Activated naive CD8-positive, alpha-beta T cell (primary cell): ENCODE results near the gene DCUN1D4.
"Not testable (repeated sequence)": the region's sequence is repeated elsewhere in the genome, so short reads cannot be mapped to it uniquely, and the experiment has no call there.

Experiments
- H3K27ac Mint-ChIP-seq: one replicate; pipeline ENCODE4 v1.8.0; 2021; ENCODE audit warnings: mixed read lengths
- H3K27me3 Mint-ChIP-seq: one replicate; pipeline ENCODE4 v1.8.0; 2021; ENCODE audit warnings: mixed read lengths
- H3K36me3 Mint-ChIP-seq: one replicate; pipeline ENCODE4 v1.8.0; 2021; ENCODE audit warnings: mixed read lengths
- H3K4me1 Mint-ChIP-seq: one replicate; pipeline ENCODE4 v1.8.0; 2021; ENCODE audit warnings: low read depth, mixed read lengths
- H3K4me3 Mint-ChIP-seq: one replicate; pipeline ENCODE4 v1.8.0; 2021; ENCODE audit warnings: mild to moderate bottlenecking, mixed read lengths
- H3K9me3 Mint-ChIP-seq: one replicate; pipeline ENCODE4 v1.8.0; 2021; ENCODE audit warnings: low read depth, mixed read lengths

The DCUN1D4 gene

DNA sequence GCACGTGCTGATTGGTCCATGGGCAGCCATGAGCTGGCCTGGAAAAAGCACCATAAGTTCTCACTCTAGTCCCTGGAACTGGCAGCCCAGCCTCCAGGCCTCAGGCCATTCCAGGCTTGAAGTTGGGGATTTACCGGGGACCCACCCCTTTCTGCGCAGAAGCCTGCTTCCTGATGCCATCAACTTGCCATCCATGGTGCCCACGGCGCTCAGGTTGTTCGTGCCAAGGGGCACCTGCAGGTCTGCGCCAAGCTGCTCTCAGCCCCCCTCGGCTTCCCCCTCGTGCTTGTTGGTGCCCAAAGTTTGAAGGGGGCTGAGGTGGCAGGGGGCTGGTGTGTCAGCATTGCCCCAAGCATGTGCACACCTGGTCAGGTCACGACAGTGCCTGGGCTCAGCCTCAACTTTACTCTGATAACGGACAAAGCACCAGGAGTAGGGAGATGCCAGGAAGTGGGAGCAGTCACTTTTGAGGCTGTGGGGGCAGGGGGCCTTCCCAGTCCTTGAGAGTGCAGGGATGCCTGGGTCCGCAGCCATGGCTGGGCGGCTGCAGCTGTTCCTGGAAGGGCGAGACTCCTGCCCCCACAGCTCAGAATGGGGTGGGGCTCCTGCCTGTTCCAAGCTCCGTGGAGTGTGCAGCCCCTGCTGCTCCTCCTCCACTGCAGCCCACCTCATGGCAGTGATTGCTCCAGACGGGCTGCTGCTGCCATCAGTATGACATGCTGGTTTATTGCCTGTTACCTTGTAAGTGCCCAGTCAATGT, 24.9 kb downstream of the DCUN1D4 start:
- no peaks in the 10 kb centered on the region for H3K9me3 Mint-ChIP-seq
- H3K27ac Mint-ChIP-seq = no peak overlapping the region
- peaks cover 19% of the 10 kb centered on the region for H3K36me3 Mint-ChIP-seq
- no peak overlapping the region for H3K4me3 Mint-ChIP-seq
- no peaks in the 10 kb centered on the region for H3K27me3 Mint-ChIP-seq
- no peaks in the 10 kb centered on the region for H3K4me1 Mint-ChIP-seq

DNA sequence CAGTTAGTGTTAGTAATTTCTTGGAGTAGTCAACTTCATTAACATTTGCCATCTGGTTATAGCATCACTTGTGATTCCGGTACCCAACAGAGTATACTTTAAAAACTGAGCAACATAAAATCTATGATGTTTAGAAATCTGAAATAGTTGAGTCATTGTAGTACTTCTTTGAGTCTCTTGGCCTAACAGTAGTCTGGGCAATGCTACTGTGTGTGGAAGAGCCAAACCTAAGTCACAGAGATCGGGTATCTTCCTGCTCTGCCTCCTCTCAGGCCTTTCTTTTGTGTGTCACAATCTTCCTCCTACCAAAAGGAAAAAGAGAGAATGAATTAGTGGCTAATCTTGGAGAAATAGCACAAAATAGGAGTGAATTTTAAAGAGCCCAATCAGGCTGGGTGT, 25.5 kb downstream of the DCUN1D4 start:
- H3K27me3 Mint-ChIP-seq = no peaks in the 10 kb centered on the region
- no peaks in the 10 kb centered on the region for H3K4me1 Mint-ChIP-seq
- no peaks in the 10 kb centered on the region for H3K9me3 Mint-ChIP-seq
- H3K4me3 Mint-ChIP-seq = no peak overlapping the region
- peaks cover 22% of the 10 kb centered on the region for H3K36me3 Mint-ChIP-seq
- H3K27ac Mint-ChIP-seq = no peak overlapping the region

DNA sequence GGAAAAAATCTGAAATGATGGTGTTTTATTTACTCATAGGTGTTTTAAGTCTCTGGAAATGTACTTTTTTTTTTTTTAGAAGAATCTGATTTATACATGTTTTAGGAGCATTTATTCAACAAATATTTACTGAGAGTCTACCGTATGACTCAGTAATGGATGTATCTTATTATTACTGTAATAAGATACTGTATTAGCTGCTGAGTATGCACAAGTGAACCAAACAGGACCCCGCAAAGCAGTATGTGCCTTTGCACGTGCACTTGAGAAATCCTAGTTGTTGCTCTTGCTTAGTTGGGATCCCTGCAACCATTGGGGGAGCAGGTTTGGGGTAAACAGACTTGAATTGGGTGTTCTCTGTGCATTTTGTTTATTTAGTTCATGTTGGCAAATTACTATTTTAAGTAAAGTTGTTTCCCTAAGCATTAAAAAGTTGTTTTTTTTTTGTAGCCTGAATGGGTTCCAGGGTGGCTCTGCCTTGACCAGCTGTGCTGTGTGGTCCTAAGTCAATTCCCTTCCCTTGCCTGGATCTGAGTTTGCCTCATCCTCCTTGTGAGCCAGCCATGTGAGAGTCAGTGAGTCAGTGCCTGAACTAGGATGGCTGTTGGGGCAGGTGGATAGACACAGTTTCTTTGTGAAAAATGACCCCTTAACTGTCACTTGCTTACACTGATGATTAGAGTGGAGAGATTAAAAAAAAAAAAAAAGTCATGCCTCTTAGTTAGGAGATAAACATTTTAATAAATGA, 27.7 kb downstream of the DCUN1D4 start:
- H3K9me3 Mint-ChIP-seq = no peaks in the 10 kb centered on the region
- no peak overlapping the region for H3K27ac Mint-ChIP-seq
- no peak overlapping the region for H3K4me3 Mint-ChIP-seq
- peaks cover 32% of the 10 kb centered on the region for H3K36me3 Mint-ChIP-seq
- no peaks in the 10 kb centered on the region for H3K27me3 Mint-ChIP-seq
- H3K4me1 Mint-ChIP-seq = no peaks in the 10 kb centered on the region

DNA sequence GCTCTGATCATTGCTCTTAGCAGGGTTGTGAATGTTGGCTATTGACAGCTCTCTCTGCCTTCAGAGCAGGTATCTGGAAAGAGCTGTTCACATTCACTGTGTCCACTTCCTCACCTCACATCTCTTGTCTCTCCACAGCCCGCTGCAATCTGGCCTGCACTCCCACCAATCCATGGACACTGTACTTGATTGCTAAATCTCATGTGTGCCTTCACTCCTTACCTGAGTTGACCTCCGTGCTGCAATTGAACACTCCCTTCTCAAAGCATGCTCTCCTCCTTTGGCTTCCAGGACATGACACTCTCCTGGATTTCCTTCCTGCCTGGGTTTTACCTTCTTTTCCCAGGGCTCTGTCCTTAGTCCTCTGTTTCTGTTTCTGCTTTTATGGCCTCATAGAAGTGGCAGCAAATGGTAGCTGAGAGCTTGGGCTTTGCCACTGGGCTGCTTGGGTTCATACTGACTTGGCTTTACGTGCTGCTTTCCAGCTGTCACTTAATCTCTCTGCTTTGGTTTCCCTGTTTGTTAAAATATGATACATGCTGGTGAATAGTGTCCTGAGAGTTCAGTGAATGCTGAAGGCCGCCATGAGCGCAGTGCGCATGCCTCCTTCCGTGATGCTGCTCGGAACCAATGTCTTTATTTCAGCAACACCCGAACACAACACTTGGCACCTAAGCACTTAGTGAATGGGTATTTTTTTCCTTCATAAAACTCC, 29.5 kb downstream of the DCUN1D4 start:
- no peaks in the 10 kb centered on the region for H3K9me3 Mint-ChIP-seq
- H3K27me3 Mint-ChIP-seq = no peaks in the 10 kb centered on the region
- no peak overlapping the region for H3K4me3 Mint-ChIP-seq
- peaks cover 35% of the 10 kb centered on the region for H3K36me3 Mint-ChIP-seq
- no peak overlapping the region for H3K27ac Mint-ChIP-seq
- no peaks in the 10 kb centered on the region for H3K4me1 Mint-ChIP-seq

DNA sequence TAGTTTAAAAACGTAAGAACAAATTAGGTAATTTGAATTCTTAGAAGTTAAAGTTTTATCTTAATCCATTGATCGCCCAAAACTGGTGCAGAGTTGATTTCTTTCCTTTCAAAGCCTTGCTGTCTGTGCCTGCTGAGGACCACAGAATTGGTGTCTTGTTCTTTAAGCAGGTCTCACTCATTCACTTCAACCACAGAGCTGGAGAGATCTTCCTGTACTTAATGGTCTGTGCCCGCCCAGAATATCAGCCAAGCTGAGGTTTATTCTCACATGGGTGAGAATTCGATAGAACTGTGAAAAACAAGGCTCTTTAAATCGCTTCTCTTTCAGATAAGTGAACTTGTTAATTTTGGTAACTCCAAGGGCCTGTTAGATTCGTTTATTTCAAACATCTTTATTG, 31.6 kb downstream of the DCUN1D4 start:
- no peaks in the 10 kb centered on the region for H3K9me3 Mint-ChIP-seq
- H3K4me1 Mint-ChIP-seq = no peaks in the 10 kb centered on the region
- H3K4me3 Mint-ChIP-seq = no peak overlapping the region
- no peak overlapping the region for H3K27ac Mint-ChIP-seq
- no peaks in the 10 kb centered on the region for H3K27me3 Mint-ChIP-seq
- H3K36me3 Mint-ChIP-seq = peaks cover 35% of the 10 kb centered on the region

DNA sequence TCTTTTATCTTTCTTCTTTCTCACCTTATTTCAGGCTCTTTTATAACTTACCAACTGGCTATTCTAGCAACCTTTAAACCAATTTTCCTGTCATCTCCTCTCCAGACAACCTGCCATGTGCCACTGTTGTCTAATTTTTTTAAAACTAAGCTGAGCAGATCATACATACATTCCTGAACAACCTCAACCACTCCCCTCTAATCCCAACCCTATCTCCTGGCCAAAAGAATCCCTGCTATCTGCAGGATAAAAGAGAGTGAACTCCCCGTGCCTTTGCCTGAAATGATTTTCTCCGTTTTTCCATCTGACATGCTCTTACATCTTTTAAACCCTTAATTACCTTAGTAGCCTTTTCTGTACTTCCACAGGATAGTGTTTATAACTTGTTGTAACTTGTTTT, 35.5 kb downstream of the DCUN1D4 start:
- Mint-ChIP-seq H3K9me3 (no peaks in the 10 kb centered on the region), H3K4me3 (no peak overlapping the region), H3K27ac (no peak overlapping the region), H3K4me1 (no peaks in the 10 kb centered on the region), H3K27me3 (no peaks in the 10 kb centered on the region), H3K36me3 (peaks cover 22% of the 10 kb centered on the region)

DNA sequence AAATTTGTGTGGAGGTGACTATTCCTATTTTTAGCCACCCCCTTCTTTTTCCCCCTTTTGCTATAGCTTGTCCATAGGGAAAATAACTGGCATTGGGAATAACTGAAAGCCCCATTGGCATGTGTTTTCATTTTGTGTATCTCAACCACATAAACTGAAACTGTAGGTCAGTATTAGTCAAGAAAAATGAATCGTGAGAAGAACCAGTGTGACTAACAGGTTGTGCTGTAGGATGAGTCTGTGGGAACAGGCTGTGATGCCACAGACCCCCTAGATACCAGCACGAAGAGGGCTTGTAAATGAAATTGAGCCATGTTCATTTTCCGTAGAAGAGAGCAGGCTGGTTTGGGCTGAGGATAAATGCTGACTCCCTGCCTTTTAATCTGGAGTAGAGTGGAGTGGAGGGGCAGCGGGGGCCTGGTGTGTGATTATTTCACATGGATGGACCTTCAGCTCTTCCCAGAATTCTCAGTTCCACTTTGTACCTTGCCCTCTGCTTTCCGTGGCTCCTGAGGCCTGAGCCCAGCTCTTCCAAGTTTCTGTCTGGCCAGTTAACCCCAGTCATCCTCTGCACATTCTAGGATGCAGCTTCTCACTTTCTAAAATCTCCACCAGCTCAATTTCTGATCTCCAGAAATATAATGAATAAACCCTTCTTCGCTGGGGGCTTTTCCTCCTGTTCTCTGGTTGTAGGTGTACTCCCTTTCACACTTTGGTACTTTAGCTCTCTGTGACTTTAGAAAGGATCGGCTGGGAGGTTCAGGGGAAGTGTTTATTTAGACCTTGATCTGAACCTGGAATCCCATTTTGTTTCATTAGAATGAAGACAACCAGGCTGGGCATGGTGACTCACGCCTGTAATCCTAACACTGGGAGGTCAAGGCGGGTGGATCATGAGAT, 37.3 kb downstream of the DCUN1D4 start:
- H3K27ac Mint-ChIP-seq = no peak overlapping the region
- no peak overlapping the region for H3K4me3 Mint-ChIP-seq
- no peaks in the 10 kb centered on the region for H3K9me3 Mint-ChIP-seq
- peaks cover 14% of the 10 kb centered on the region for H3K36me3 Mint-ChIP-seq
- H3K4me1 Mint-ChIP-seq = no peaks in the 10 kb centered on the region
- H3K27me3 Mint-ChIP-seq = no peaks in the 10 kb centered on the region

DNA sequence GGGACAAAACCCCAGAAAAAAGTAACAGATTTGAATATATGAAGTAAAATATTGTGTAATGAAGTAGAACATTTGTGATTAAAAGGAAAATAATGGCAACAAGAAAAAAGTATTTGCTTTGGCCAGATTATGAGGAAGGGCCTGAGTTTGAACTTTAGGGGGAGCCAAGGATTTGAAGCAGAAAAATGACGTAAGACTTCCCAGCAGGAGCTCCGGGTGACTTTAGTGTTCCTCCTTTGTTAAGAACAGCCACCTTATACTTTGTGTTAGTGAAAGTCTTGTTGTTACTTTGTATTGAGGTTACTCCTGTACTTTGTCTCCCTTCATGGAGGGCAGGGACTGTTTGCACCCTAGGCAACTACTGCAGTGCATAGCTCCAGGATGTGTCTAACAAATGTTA, 41.1 kb downstream of the DCUN1D4 start:
- Mint-ChIP-seq H3K27me3 (no peaks in the 10 kb centered on the region), H3K36me3 (peaks cover 8% of the 10 kb centered on the region), H3K27ac (no peak overlapping the region), H3K4me3 (no peak overlapping the region), H3K9me3 (no peaks in the 10 kb centered on the region), H3K4me1 (no peaks in the 10 kb centered on the region)

DNA sequence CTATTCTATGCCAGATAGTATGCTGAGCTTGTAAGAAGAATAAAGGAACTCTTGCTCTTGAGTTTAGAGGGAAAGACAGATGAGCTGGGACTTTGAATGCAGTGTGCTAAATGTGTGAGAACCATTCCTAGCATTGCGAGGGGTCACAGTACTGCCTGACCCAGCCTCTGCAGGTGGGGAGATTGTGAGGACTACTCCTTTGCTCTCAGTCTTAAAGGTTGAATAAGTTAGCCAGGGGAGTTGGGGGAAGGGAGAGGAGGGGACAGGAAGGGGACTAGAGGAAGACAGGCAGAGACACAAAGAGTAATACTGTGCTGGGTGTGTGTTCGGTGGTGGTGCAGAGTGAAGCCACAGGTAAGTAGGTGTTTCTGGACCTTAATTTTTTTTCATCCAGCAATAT, 41.7 kb downstream of the DCUN1D4 start:
- H3K9me3 Mint-ChIP-seq = no peaks in the 10 kb centered on the region

DNA sequence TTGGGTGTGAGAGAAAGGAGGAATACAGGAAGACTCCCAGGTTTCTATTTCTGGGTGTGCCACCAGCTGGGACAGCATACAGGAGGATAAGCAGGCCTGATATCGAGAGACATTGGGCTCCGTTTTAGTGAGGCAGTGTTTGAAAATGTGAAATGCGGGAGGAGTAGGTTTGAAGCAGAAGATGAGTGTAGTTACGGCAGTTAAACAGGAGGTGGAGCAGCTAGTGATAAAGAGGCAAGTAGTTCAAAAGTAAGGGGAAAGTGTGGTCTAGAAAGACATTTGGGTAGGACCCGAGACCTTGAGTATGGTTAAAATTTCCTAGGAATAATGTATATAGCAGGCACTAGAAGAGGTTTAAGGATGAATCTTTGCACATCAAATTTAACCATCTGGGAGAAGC, 42.4 kb downstream of the DCUN1D4 start:
- H3K36me3 Mint-ChIP-seq = peaks cover 10% of the 10 kb centered on the region
- no peak overlapping the region for H3K4me3 Mint-ChIP-seq
- H3K27ac Mint-ChIP-seq = no peak overlapping the region
- no peaks in the 10 kb centered on the region for H3K9me3 Mint-ChIP-seq
- H3K27me3 Mint-ChIP-seq = no peaks in the 10 kb centered on the region
- H3K4me1 Mint-ChIP-seq = no peaks in the 10 kb centered on the region

More for the DNA sequence above, 41.7 kb downstream of the DCUN1D4 start:
- no peak overlapping the region for H3K4me3 Mint-ChIP-seq
- H3K36me3 Mint-ChIP-seq = peaks cover 10% of the 10 kb centered on the region
- no peak overlapping the region for H3K27ac Mint-ChIP-seq
- H3K27me3 Mint-ChIP-seq = no peaks in the 10 kb centered on the region
- no peaks in the 10 kb centered on the region for H3K4me1 Mint-ChIP-seq

DNA sequence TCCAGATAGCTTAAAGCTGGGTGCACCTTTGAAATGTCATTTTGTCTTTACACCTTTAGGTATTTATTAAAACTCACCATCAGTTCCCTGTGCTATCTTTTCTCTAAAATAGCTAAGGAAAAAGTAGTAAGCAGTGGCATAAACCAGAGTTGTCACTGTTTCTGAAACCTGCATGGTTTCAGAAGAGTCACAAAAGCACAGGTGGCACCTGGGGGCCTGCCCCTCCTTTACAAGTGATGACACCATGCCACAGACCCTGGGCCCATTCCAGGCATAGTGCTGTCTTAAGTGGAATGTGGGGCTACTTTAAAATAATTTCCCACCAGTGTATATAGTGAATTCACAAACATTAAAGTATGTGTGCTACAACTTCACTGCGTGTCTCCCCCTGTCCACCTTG, 47.8 kb downstream of the DCUN1D4 start:
- Mint-ChIP-seq H3K9me3 (no peaks in the 10 kb centered on the region), H3K4me1 (peaks cover 10% of the 10 kb centered on the region), H3K27ac (no peak overlapping the region), H3K36me3 (peaks cover 11% of the 10 kb centered on the region), H3K4me3 (no peak overlapping the region), H3K27me3 (no peaks in the 10 kb centered on the region)

DNA sequence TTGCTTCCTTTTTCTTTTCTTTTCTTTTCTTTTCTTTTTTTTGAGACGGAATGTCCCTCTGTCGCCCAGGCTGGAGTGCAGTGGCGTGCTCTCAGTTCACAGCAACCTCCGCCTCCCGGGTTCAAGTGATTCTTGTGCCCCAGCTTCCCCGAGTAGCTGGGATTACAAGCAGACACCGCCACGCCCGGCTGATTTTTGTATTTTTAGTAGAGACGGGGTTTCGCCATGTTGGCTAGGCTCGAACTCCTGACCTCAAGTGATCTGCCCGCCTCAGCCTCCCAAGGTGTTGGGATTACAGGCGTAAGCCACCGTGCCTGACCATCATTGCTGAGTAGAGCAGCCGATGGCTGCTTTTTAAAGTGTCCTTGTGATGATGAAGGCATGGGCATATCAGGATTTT, 50.4 kb downstream of the DCUN1D4 start:
- H3K27ac Mint-ChIP-seq, H3K27me3 Mint-ChIP-seq, H3K9me3 Mint-ChIP-seq, H3K4me3 Mint-ChIP-seq: not testable (repeated sequence)
- Mint-ChIP-seq H3K4me1 (peaks cover 14% of the 10 kb centered on the region), H3K36me3 (peaks cover 13% of the 10 kb centered on the region)

DNA sequence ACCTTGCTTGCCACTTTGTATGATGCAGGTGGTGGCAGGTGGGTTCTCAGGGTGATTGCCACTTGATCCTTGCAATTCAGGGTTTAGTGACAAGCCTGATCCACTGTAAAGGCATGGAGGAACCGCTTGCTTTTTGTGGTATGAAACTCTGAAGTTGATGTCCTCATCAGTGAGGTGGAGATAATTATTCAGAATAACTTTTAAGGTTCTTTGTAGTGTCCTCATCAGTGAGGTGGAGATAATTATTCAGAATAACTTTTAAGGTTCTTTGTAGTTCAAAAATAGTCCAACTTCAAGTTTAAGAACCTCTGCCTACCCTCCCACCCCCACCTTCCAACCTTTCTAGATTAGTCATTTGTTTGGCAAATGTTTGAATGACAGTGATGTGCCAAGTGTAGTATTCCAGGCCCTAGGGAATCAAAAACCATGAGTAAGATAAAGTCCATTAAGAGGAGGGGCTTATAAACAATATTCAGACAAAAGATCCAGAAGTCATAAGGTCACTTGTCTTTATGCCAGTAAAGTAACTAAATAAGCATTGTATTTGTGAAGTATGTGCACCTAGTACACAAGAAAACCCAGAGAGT, 51.2 kb downstream of the DCUN1D4 start:
- Mint-ChIP-seq H3K9me3 (no peaks in the 10 kb centered on the region), H3K36me3 (peaks cover 15% of the 10 kb centered on the region), H3K27me3 (no peaks in the 10 kb centered on the region), H3K27ac (peak overlapping the region; percentile 4), H3K4me3 (no peak overlapping the region), H3K4me1 (peaks cover 14% of the 10 kb centered on the region)

DNA sequence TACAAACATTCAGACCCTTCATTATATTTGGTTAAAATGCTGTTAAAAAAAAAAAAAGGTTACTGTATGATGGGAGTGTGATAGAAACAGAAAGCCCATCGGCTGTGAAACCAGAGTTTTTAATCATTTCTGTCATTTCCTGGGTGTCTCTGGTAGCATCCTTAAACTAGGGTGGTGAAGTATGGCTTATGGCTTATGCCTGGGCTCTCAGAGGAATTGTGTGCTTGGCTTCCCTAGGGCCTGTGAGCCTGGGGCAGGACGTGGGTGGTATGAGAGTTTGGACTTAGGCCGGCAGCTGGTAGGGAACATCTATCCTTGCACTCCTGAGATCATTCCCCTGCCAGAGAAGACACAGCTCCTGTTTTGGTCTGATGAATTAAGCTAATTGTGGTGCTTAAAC, 52.2 kb downstream of the DCUN1D4 start:
- H3K27ac Mint-ChIP-seq = no peak overlapping the region
- H3K4me3 Mint-ChIP-seq = no peak overlapping the region
- peaks cover 14% of the 10 kb centered on the region for H3K4me1 Mint-ChIP-seq
- no peaks in the 10 kb centered on the region for H3K27me3 Mint-ChIP-seq
- no peaks in the 10 kb centered on the region for H3K9me3 Mint-ChIP-seq
- H3K36me3 Mint-ChIP-seq = peaks cover 17% of the 10 kb centered on the region
